Fibroblast of pulmonary artery (primary cell): ENCODE data around the gene UBE2QL1.

Experiments
- DNase-seq: peaks from one replicate; pipeline ENCODE4 v3.0.0-alpha.2; 2010; ENCODE audit warnings: low read depth
- H3K4me3 ChIP-seq: replicated peaks from 2 replicates; pipeline ENCODE4 v1.5.1; 2011; ENCODE audit warnings: low read depth, mild to moderate bottlenecking, control low read depth, low read length, moderate library complexity
- CTCF ChIP-seq: IDR thresholded peaks from 2 replicates; pipeline ENCODE4 v1.5.1; 2011; ENCODE audit warnings: mild to moderate bottlenecking, control low read depth, low read length, inconsistent platforms; ENCODE audit errors: missing control alignments

The UBE2QL1 gene

GRCh38 chr5:6490246-6490645 lies 41.6 kb downstream of the UBE2QL1 start:
- no peak for TF ChIP-seq CTCF
- DNase-seq = no peak
- H3K4me3 ChIP-seq = no peak overlapping the region

- no peak overlapping the region for H3K4me3 ChIP-seq
- TF ChIP-seq CTCF = no peak
Observed at GRCh38 chr5:6490693-6491092, 42.0 kb downstream of the UBE2QL1 start.

GRCh38 chr5:6491196-6491918 lies 42.7 kb downstream of the UBE2QL1 start:
- no peak for TF ChIP-seq CTCF
- no peak overlapping the region for H3K4me3 ChIP-seq
- DNase-seq = no peak

More at GRCh38 chr5:6490693-6491092, 42.0 kb downstream of the UBE2QL1 start:
- no peak for DNase-seq

- DNase-seq = no peak
- no peak overlapping the region for H3K4me3 ChIP-seq
- TF ChIP-seq CTCF = no peak
Observed at GRCh38 chr5:6491919-6492290, 43.2 kb downstream of the UBE2QL1 start.

- no peak overlapping the region for H3K4me3 ChIP-seq
- no peak for TF ChIP-seq CTCF
- no peak for DNase-seq
Observed at GRCh38 chr5:6492934-6493333, 44.3 kb downstream of the UBE2QL1 start.

- no peak overlapping the region for H3K4me3 ChIP-seq
- DNase-seq = no peak
- TF ChIP-seq CTCF = no peak
Observed at GRCh38 chr5:6493681-6494454, 45.2 kb downstream of the UBE2QL1 start.
